SK-N-SH treated with all-trans-retinoic acid at 6 μM for 48 hours (cell line): ENCODE results near the gene RALGAPA1.

Source experiments
- ARNTL ChIP-seq: fragments of 450-650 bp; formaldehyde crosslinking; IDR thresholded peaks from 2 replicates; pipeline ENCODE4 v1.5.0; 2020; ENCODE audit warnings: low read depth, mild to moderate bottlenecking, moderate library complexity, borderline replicate concordance
- PPARA ChIP-seq: fragments of 250-450 bp; sonication (Bioruptor Pico); IDR thresholded peaks from 2 replicates; pipeline ENCODE4 v1.5.0; 2020; ENCODE audit warnings: mild to moderate bottlenecking, borderline replicate concordance
- SNAI2 ChIP-seq: fragments of 250-450 bp; sonication (Bioruptor Pico); IDR thresholded peaks from 2 replicates; pipeline ENCODE4 v1.5.0; 2020; ENCODE audit warnings: mild to moderate bottlenecking, moderate library complexity
- ZC3H10 ChIP-seq: fragments of 250-450 bp; sonication (Bioruptor Pico); IDR thresholded peaks from 2 replicates; pipeline ENCODE4 v1.5.1; 2021; ENCODE audit warnings: mild to moderate bottlenecking, moderate library complexity
- ZFP3 ChIP-seq: fragments of 250-450 bp; sonication (Bioruptor Pico); IDR thresholded peaks from 2 replicates; pipeline ENCODE4 v1.5.0; 2020; ENCODE audit warnings: mild to moderate bottlenecking, moderate library complexity
- ZNF70 ChIP-seq: fragments of 450-650 bp; formaldehyde crosslinking; IDR thresholded peaks from 2 replicates; pipeline ENCODE4 v1.5.0; 2020; ENCODE audit warnings: mild to moderate bottlenecking, moderate library complexity
- ZNF8 ChIP-seq: fragments of 450-650 bp; formaldehyde crosslinking; IDR thresholded peaks from 2 replicates; pipeline ENCODE4 v1.5.0; 2020; ENCODE audit warnings: mild to moderate bottlenecking, moderate library complexity
- TF ChIP-seq, protein P1 (sequence below): fragments of 250-450 bp; sonication (Bioruptor Pico); IDR thresholded peaks from 2 replicates; pipeline ENCODE4 v1.5.1; 2020; ENCODE audit warnings: low read depth, mild to moderate bottlenecking, moderate library complexity
- TF ChIP-seq, protein P2 (sequence below): fragments of 250-450 bp; sonication (Bioruptor Pico); IDR thresholded peaks from 2 replicates; pipeline ENCODE4 v1.5.0; 2020; ENCODE audit warnings: mild to moderate bottlenecking, moderate library complexity

- TF ChIP-seq ZNF70 (CRISPR knock-in tag) (no peak), ZC3H10 (CRISPR knock-in tag) (no peak), PPARA (CRISPR knock-in tag) (no peak), ZNF8 (CRISPR knock-in tag) (no peak), ARNTL (CRISPR knock-in tag) (no peak), SNAI2 (CRISPR knock-in tag) (no peak), ZFP3 (CRISPR knock-in tag) (no peak)
- TF ChIP-seq, protein P1, sequence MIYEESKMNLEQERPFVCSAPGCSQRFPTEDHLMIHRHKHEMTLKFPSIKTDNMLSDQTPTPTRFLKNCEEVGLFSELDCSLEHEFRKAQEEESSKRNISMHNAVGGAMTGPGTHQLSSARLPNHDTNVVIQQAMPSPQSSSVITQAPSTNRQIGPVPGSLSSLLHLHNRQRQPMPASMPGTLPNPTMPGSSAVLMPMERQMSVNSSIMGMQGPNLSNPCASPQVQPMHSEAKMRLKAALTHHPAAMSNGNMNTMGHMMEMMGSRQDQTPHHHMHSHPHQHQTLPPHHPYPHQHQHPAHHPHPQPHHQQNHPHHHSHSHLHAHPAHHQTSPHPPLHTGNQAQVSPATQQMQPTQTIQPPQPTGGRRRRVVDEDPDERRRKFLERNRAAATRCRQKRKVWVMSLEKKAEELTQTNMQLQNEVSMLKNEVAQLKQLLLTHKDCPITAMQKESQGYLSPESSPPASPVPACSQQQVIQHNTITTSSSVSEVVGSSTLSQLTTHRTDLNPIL (CRISPR knock-in tag) = no peak
- TF ChIP-seq, protein P2, sequence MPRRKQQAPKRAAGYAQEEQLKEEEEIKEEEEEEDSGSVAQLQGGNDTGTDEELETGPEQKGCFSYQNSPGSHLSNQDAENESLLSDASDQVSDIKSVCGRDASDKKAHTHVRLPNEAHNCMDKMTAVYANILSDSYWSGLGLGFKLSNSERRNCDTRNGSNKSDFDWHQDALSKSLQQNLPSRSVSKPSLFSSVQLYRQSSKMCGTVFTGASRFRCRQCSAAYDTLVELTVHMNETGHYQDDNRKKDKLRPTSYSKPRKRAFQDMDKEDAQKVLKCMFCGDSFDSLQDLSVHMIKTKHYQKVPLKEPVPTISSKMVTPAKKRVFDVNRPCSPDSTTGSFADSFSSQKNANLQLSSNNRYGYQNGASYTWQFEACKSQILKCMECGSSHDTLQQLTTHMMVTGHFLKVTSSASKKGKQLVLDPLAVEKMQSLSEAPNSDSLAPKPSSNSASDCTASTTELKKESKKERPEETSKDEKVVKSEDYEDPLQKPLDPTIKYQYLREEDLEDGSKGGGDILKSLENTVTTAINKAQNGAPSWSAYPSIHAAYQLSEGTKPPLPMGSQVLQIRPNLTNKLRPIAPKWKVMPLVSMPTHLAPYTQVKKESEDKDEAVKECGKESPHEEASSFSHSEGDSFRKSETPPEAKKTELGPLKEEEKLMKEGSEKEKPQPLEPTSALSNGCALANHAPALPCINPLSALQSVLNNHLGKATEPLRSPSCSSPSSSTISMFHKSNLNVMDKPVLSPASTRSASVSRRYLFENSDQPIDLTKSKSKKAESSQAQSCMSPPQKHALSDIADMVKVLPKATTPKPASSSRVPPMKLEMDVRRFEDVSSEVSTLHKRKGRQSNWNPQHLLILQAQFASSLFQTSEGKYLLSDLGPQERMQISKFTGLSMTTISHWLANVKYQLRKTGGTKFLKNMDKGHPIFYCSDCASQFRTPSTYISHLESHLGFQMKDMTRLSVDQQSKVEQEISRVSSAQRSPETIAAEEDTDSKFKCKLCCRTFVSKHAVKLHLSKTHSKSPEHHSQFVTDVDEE (CRISPR knock-in tag) = no peak
These were observed 120.1 kb downstream of the RALGAPA1 start for GRCh38 chr14:35689000-35689460.
